B cell (primary cell): ENCODE data around the gene AMMECR1L. TPM values are rescaled to one million over a fixed set of nuclear protein-coding genes. Genes with fewer than 3 reads are reported as not detected.

ENCODE experiments used
- ATAC-seq: fragments of 200-7000 bp; cut with Tn5 transposase; one replicate; pipeline ENCODE4 v1.10.0; 2021; ENCODE audit warnings: low read depth, mild to moderate bottlenecking, moderate number of reproducible peaks, moderate library complexity
- CTCF ChIA-PET: fragments of 350-600 bp; sonication (Branson Sonifier 250); formaldehyde crosslinking; loops from one replicate; lab custom pipeline; 2021; ENCODE audit warnings: antibody characterized with exemption, inconsistent platforms; lab: Charles Lee
- POLR2A ChIA-PET: fragments of 350-600 bp; sonication (Branson Sonifier 250); formaldehyde crosslinking; loops from one replicate; lab custom pipeline; 2021; ENCODE audit warnings: antibody characterized with exemption; lab: Charles Lee
- DNase-seq: peaks from one replicate; pipeline ENCODE4 v3.0.0; 2013
- H2AFZ ChIP-seq: 2 replicates; pipeline ENCODE4 v1.6.1; 2012; ENCODE audit warnings: mild to moderate bottlenecking, low read depth, low read length; ENCODE audit not compliant: insufficient read depth, poor library complexity, severe bottlenecking
- H3K27ac ChIP-seq, 2 donors: 1 replicate in 1 of 2; 2 replicates in 1 of 2; pipeline ENCODE4 v1.5.1; 2012 to 2013; ENCODE audit warnings: low read length in 2 of 2, mild to moderate bottlenecking in 2 of 2, moderate library complexity in 1 of 2
- H3K27me3 ChIP-seq, 4 experiments: fragments of 200-600 bp in 1 of 4; sonication (generic) in 1 of 4; replicated peaks in 1 of 4; 1 replicate in 2 of 4; 2 replicates in 2 of 4; pipeline versions ENCODE4 v1.6.1 to v1.7.0; 2013 to 2016; ENCODE audit warnings: low read length in 3 of 4, mild to moderate bottlenecking in 2 of 4, mixed read lengths in 1 of 4, moderate library complexity in 1 of 4; ENCODE audit not compliant: insufficient read depth in 4 of 4, control insufficient read depth in 3 of 4; ENCODE audit errors: control extremely low read depth in 1 of 4
- H3K36me3 ChIP-seq, 2 experiments: replicated peaks in 1 of 2; 1 replicate in 1 of 2; 2 replicates in 1 of 2; pipeline versions ENCODE4 v1.6.1 to v1.7.1; 2013; ENCODE audit warnings: low read length in 1 of 2; ENCODE audit not compliant: insufficient read depth in 2 of 2, control insufficient read depth in 1 of 2; ENCODE audit errors: control extremely low read depth in 1 of 2, extremely low read depth in 1 of 2
- H3K4me1 ChIP-seq, 2 donors: fragments of 200-600 bp in 1 of 2; sonication (generic) in 1 of 2; 1 replicate in 1 of 2; 2 replicates in 1 of 2; pipeline versions ENCODE4 v1.5.1 to v1.6.1; 2013 to 2017; ENCODE audit warnings: low read length in 2 of 2; ENCODE audit not compliant: control insufficient read depth in 2 of 2, insufficient read depth in 2 of 2
- H3K4me2 ChIP-seq: replicated peaks from 2 replicates; pipeline ENCODE3; 2012; ENCODE audit warnings: mild to moderate bottlenecking, low read depth, low read length; ENCODE audit not compliant: poor library complexity, severe bottlenecking
- H3K4me3 ChIP-seq, 5 experiments: fragments of 200-600 bp in 1 of 5; sonication (generic) in 1 of 5; 1 replicate in 3 of 5; 2 replicates in 2 of 5; pipeline versions ENCODE4 v1.5.1 to v1.7.0; 2011 to 2016; ENCODE audit warnings: low read length in 4 of 5, mild to moderate bottlenecking in 4 of 5, low read depth in 2 of 5, control low read depth in 1 of 5, moderate library complexity in 1 of 5; ENCODE audit not compliant: insufficient read depth in 1 of 5; ENCODE audit errors: control extremely low read depth in 1 of 5, extremely low read depth in 1 of 5
- H3K79me2 ChIP-seq: fragments of 200-600 bp; sonication (generic); one replicate; pipeline ENCODE4 v1.6.0; 2016; ENCODE audit warnings: low read length; ENCODE audit not compliant: control insufficient read depth, insufficient read depth
- H3K9ac ChIP-seq: fragments of 200-600 bp; sonication (generic); 2 replicates; pipeline ENCODE4 v1.6.1; 2017; ENCODE audit warnings: mild to moderate bottlenecking, low read length, moderate library complexity
- H3K9me3 ChIP-seq, 3 donors: one replicate each; pipeline versions ENCODE4 v1.6.1 to v1.7.1; 2013; ENCODE audit warnings: low read length in 2 of 3; ENCODE audit not compliant: control insufficient read depth in 2 of 3, insufficient read depth in 1 of 3; ENCODE audit errors: control extremely low read depth in 1 of 3
- H4K20me1 ChIP-seq: 2 replicates; pipeline ENCODE4 v1.6.0; 2012; ENCODE audit warnings: mild to moderate bottlenecking, low read length; ENCODE audit not compliant: insufficient read depth, control insufficient read depth, poor library complexity, severe bottlenecking
- H3K27ac Mint-ChIP-seq: one replicate; pipeline ENCODE4 v1.8.0; 2021; ENCODE audit warnings: mixed read lengths
- H3K27me3 Mint-ChIP-seq: one replicate; pipeline ENCODE4 v1.8.0; 2021; ENCODE audit warnings: mixed read lengths
- H3K4me1 Mint-ChIP-seq: one replicate; pipeline ENCODE4 v1.8.0; 2021; ENCODE audit warnings: mixed read lengths
- H3K4me3 Mint-ChIP-seq: one replicate; pipeline ENCODE4 v1.8.0; 2021; ENCODE audit warnings: mixed read lengths
- H3K9me3 Mint-ChIP-seq: one replicate; pipeline ENCODE4 v1.8.0; 2022; ENCODE audit warnings: mixed read lengths; ENCODE audit not compliant: insufficient read depth
- EZH2 ChIP-seq: IDR thresholded peaks from 2 replicates; pipeline ENCODE4 v1.6.1; 2012; ENCODE audit warnings: borderline replicate concordance, low read depth, mild to moderate bottlenecking, moderate library complexity, low read length; ENCODE audit not compliant: insufficient read depth, poor library complexity, severe bottlenecking
- intact Hi-C: fragments of 100-400 bp; cut with micrococcal nuclease; formaldehyde crosslinking; loops from one replicate; pipeline ENCODE4 v1.10.0; 2022
- polyA plus RNA-seq: library from polyadenylated mRNA; depleted of rRNA; stranded (reverse); fragments of >200 nt; gene quantifications from 2 replicates; pipeline ENCODE4 v1.2.3, GENCODE V29; 2012
- total RNA-seq, 2 donors: library from RNA; stranded (reverse); fragments of 120-200 nt in 1 of 2; gene quantifications; 1 replicate in 1 of 2; 2 replicates in 1 of 2; pipeline versions ENCODE4 v1.2.3 to v1.2.4, GENCODE V29; 2013 to 2022
- TF ChIP-seq, protein P1 (sequence below): fragments of 200-600 bp; IDR thresholded peaks from one replicate; pipeline ENCODE4 v1.8.0; 2022; ENCODE audit warnings: antibody characterized with exemption, mild to moderate bottlenecking

The AMMECR1L gene
- total and polyA plus RNA-seq, 2 donors (not counting 1 experiment from before 2014, with no cell fraction given) = 8.3 to 15.2 TPM

DNA sequence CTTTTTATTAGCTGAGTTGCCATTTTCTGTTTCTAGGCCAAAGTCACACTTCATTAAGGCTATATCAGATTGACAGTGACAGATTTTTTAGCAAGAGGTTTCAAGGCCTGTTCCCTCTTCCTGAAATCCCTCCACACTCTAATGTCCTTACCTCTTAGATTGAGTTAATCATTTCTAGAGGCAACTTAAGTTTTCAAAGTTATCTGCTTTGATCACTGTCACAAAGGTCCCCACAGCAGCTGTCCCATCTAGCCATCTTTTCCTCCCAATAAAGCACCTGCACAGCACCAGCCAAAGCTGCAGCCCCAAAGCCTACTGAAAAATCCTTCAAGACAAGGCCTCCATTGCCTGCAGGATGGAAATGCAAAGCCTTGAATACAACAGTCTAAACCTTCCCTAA, 13.4 kb downstream of the AMMECR1L start:
- intact Hi-C loops = no loop called here

DNA sequence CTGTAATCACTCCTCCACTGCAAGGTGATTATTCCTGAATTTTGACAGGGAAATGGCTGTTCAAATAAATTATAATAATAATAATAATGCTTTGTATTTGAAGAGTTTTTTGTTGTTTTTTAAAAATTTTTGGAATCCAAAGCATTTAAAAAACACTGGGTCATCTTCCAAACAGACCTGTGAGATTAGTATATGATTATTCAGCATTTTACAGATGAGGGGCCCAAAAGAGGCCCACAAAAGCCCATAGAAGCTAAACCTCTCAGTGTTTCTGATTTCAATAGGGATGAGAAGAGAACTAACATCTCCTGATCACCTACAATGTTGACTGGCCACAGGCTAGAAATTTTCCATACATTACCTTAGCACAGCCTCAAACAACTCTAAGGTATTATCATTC, 19.8 kb downstream of the AMMECR1L start:
- Histone ChIP-seq H3K36me3 (peaks cover 30 to 68% of the 10 kb centered on the region in 2 experiments), H3K4me2 (no peak overlapping the region), H3K9me3 (no peaks in the 10 kb centered on the region), H3K9ac (no peak overlapping the region), H3K27ac (no peak overlapping the region), H2AFZ (no peak overlapping the region), H3K4me1 (no peaks in the 10 kb centered on the region), H3K4me3 (no peak overlapping the region), H3K79me2 (no peaks in the 10 kb centered on the region), H4K20me1 (peaks cover 9% of the 10 kb centered on the region), H3K27me3 (no peaks in the 10 kb centered on the region)
- H3K27me3 Mint-ChIP-seq = no peaks in the 10 kb centered on the region
- DNase-seq (no peak), ATAC-seq (no peak)
- CTCF ChIA-PET = interaction anchor here (0.6 kb wide), 1 partner anchor 30 kb away, joined by 3 read pairs; no protein-coding TSS in a partner anchor
- POLR2A ChIA-PET = no interaction called here
- intact Hi-C loops = no loop called here
- no peak overlapping the region for H3K27ac Mint-ChIP-seq
- no peak for TF ChIP-seq EZH2
- TF ChIP-seq, protein P1, sequence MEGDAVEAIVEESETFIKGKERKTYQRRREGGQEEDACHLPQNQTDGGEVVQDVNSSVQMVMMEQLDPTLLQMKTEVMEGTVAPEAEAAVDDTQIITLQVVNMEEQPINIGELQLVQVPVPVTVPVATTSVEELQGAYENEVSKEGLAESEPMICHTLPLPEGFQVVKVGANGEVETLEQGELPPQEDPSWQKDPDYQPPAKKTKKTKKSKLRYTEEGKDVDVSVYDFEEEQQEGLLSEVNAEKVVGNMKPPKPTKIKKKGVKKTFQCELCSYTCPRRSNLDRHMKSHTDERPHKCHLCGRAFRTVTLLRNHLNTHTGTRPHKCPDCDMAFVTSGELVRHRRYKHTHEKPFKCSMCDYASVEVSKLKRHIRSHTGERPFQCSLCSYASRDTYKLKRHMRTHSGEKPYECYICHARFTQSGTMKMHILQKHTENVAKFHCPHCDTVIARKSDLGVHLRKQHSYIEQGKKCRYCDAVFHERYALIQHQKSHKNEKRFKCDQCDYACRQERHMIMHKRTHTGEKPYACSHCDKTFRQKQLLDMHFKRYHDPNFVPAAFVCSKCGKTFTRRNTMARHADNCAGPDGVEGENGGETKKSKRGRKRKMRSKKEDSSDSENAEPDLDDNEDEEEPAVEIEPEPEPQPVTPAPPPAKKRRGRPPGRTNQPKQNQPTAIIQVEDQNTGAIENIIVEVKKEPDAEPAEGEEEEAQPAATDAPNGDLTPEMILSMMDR = no peak
- H3K4me3 Mint-ChIP-seq = no peak overlapping the region
- H3K9me3 Mint-ChIP-seq = no peaks in the 10 kb centered on the region
- no peaks in the 10 kb centered on the region for H3K4me1 Mint-ChIP-seq

More for the DNA sequence above, 13.4 kb downstream of the AMMECR1L start:
- Histone ChIP-seq H3K4me3 (no peak overlapping the region), H3K79me2 (peaks cover 47% of the 10 kb centered on the region), H3K27me3 (no peaks in the 10 kb centered on the region), H3K4me2 (no peak overlapping the region), H3K4me1 (peaks cover 0 to 8% of the 10 kb centered on the region in 2 donors), H2AFZ (no peak overlapping the region), H3K36me3 (peaks cover 23 to 51% of the 10 kb centered on the region in 2 experiments), H3K9me3 (no peaks in the 10 kb centered on the region), H4K20me1 (peaks cover 60% of the 10 kb centered on the region), H3K27ac (no peak overlapping the region), H3K9ac (no peak overlapping the region)
- H3K27ac Mint-ChIP-seq = no peak overlapping the region
- H3K27me3 Mint-ChIP-seq = no peaks in the 10 kb centered on the region
- TF ChIP-seq EZH2 = no peak
- TF ChIP-seq, protein P1 = no peak
- ChIA-PET POLR2A (no interaction called here), CTCF (no interaction called here)
- no peaks in the 10 kb centered on the region for H3K9me3 Mint-ChIP-seq
- DNase-seq (no peak), ATAC-seq (no peak)
- peaks cover 19% of the 10 kb centered on the region for H3K4me1 Mint-ChIP-seq
- no peak overlapping the region for H3K4me3 Mint-ChIP-seq
